WERI-Rb-1 (cell line): ENCODE data around the gene RABGAP1L.

Experiments
- DNase-seq: peaks from one replicate; pipeline ENCODE4 v3.0.0-alpha.2; 2020
- H3K27ac ChIP-seq: fragments of 250-450 bp; sonication (Bioruptor Pico); 2 replicates; pipeline ENCODE4 v1.5.1; 2020; ENCODE audit warnings: mild to moderate bottlenecking, moderate library complexity
- H3K27me3 ChIP-seq: fragments of 250-450 bp; sonication (Bioruptor Pico); 2 replicates; pipeline ENCODE4 v1.5.1; 2021; ENCODE audit warnings: mild to moderate bottlenecking, low read depth, moderate library complexity; ENCODE audit not compliant: insufficient read depth, severe bottlenecking
- H3K36me3 ChIP-seq: fragments of 250-450 bp; sonication (Bioruptor Pico); 2 replicates; pipeline ENCODE4 v1.5.1; 2020; ENCODE audit warnings: mild to moderate bottlenecking, moderate library complexity
- H3K4me3 ChIP-seq: 2 replicates; pipeline ENCODE4 v1.5.1; 2011; ENCODE audit warnings: low read depth, mild to moderate bottlenecking, control low read depth, low read length
- H3K9me3 ChIP-seq: fragments of 250-450 bp; sonication (Bioruptor Pico); 2 replicates; pipeline ENCODE4 v1.5.1; 2021; ENCODE audit warnings: mild to moderate bottlenecking, moderate library complexity; ENCODE audit not compliant: severe bottlenecking
- TF ChIP-seq, protein P1 (sequence below): IDR thresholded peaks from 2 replicates; pipeline ENCODE4 v1.5.1; 2011; ENCODE audit warnings: low read depth, mild to moderate bottlenecking, control low read depth, inconsistent platforms, low read length

RABGAP1L gene

GRCh38 chr1:174359454-174359805 lies 200.1 kb downstream of the RABGAP1L start:
- Histone ChIP-seq H3K36me3 (no peaks in the 10 kb centered on the region), H3K27ac (no peak overlapping the region), H3K27me3 (no peaks in the 10 kb centered on the region), H3K4me3 (no peak overlapping the region), H3K9me3 (no peaks in the 10 kb centered on the region)
- DNase-seq: no peak
- TF ChIP-seq, protein P1, sequence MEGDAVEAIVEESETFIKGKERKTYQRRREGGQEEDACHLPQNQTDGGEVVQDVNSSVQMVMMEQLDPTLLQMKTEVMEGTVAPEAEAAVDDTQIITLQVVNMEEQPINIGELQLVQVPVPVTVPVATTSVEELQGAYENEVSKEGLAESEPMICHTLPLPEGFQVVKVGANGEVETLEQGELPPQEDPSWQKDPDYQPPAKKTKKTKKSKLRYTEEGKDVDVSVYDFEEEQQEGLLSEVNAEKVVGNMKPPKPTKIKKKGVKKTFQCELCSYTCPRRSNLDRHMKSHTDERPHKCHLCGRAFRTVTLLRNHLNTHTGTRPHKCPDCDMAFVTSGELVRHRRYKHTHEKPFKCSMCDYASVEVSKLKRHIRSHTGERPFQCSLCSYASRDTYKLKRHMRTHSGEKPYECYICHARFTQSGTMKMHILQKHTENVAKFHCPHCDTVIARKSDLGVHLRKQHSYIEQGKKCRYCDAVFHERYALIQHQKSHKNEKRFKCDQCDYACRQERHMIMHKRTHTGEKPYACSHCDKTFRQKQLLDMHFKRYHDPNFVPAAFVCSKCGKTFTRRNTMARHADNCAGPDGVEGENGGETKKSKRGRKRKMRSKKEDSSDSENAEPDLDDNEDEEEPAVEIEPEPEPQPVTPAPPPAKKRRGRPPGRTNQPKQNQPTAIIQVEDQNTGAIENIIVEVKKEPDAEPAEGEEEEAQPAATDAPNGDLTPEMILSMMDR: no peak

DNA sequence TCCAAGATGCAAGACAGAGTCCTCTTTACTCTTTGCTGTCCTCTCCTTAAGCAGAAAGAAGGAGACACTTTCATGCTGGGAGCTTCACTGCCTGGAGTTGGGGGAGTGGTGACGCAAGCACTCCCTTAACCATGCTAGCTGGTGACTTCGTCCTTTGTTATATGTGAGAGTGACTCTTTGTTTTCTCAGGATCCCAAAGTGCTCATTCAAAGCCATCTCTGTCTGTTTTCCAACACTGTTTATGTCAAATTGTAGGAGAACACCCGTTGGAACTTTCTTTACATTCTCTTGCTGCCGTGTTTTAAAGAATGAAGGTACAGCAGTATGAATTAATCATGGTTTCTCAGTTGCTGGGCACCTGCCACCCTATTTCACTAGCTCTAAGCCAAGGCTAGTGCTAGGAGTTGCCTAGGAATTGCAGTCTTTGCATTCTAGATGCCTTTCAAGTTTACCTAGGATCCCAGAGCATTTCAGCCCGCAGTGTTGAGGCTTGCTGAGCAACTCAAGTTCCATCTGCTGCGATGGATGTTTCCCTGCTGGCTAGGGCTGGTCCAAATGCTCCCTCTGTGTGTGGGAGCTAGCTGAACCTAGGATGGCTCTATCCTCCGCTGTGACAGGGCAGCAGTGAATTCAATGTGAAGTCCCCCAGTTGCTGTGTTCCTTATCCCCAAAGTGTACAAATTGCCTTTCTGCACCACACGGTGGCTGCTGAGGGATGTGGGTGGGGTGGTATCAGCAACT lies 205.8 kb downstream of the RABGAP1L start:
- Histone ChIP-seq H3K36me3 (no peaks in the 10 kb centered on the region), H3K27me3 (no peaks in the 10 kb centered on the region), H3K4me3 (no peak overlapping the region), H3K27ac (no peak overlapping the region), H3K9me3 (no peaks in the 10 kb centered on the region)
- DNase-seq: no peak
- TF ChIP-seq, protein P1: no peak

DNA sequence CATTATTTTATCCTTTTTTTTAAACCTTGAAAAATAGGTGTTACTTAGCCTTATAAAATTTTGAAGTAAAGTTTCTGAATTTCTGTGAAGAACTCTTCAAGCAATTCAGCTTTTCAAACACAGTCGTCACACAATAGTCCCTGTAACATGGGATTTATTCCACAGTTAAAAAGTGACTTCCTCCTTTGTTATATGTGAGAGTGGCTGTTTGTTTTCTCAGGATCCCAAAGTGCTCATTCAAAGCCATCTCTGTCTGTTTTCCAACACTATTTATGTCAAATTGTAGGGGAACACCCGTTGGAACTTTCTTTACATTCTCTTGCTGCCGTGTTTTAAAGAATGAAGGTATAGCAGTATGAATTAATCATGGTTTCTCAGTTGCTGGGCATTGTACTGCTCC lies 207.6 kb downstream of the RABGAP1L start:
- Histone ChIP-seq H3K36me3 (no peaks in the 10 kb centered on the region), H3K27ac (no peak overlapping the region), H3K27me3 (no peaks in the 10 kb centered on the region), H3K9me3 (no peaks in the 10 kb centered on the region), H3K4me3 (no peak overlapping the region)
- TF ChIP-seq, protein P1: no peak
- DNase-seq: no peak

DNA sequence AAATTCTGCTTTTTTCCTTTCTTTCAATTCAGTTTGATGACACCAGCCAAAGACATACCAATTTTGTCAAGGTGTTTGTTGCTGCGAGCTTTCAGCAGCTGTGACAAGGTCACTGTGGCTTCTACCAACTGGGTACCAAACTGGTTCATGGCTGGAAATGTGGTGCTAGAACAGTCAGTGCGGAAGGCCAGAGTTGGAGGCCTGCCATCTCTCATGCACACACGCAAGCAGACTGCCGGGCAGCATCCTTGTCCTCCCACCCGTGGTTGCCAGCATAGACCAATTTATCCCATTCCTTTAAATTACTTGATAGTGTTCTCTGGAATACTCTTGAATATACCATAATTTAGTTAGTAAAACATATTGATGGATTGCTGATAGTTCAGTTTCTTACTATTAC lies 208.6 kb downstream of the RABGAP1L start:
- DNase-seq: no peak
- TF ChIP-seq, protein P1: no peak
- Histone ChIP-seq H3K27ac (no peak overlapping the region), H3K36me3 (no peaks in the 10 kb centered on the region), H3K27me3 (no peaks in the 10 kb centered on the region), H3K4me3 (no peak overlapping the region), H3K9me3 (no peaks in the 10 kb centered on the region)

GRCh38 chr1:174376030-174376429 lies 216.7 kb downstream of the RABGAP1L start:
- no peak overlapping the region for H3K4me3 ChIP-seq
- H3K9me3 ChIP-seq: no peaks in the 10 kb centered on the region
- TF ChIP-seq, protein P1: no peak
- no peak for DNase-seq
- H3K36me3 ChIP-seq: no peaks in the 10 kb centered on the region
- no peaks in the 10 kb centered on the region for H3K27me3 ChIP-seq
- H3K27ac ChIP-seq: no peak overlapping the region

DNA sequence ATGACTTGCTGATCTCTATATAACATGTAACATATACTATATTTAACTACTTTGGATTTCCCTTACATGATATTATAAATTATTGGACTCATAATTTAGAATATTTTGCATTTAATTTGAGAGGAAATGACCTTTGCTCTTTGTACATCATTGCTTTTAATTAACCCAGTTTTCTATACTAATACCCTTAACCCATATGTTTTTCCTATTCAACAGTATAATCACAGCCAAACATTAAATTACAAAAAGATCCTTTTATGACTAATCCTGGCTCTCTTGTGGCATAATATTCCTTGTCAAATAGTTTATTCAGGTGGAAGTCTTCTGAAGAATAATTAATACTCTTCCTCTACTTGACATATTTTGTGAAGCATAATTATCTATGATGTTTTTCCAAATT lies 232.4 kb downstream of the RABGAP1L start:
- Histone ChIP-seq H3K36me3 (no peaks in the 10 kb centered on the region), H3K27me3 (no peaks in the 10 kb centered on the region), H3K27ac (no peak overlapping the region), H3K4me3 (no peak overlapping the region), H3K9me3 (no peaks in the 10 kb centered on the region)
- no peak for DNase-seq
- TF ChIP-seq, protein P1: no peak
